GM23338 (cell line): ENCODE measurements around the gene MTPN. TPM values are rescaled to one million over a fixed set of nuclear protein-coding genes. Genes with fewer than 3 reads are reported as not detected.

ENCODE experiments used
- ATAC-seq: fragments of 200-7000 bp; cut with Tn5 transposase; 3 replicates; pipeline ENCODE4 v1.9.1; 2020
- DNase-seq: peaks from one replicate; pipeline ENCODE4 v3.0.0-alpha.2; 2015; ENCODE audit warnings: low spot score
- H2AFZ ChIP-seq: fragments of 200-600 bp; sonication (generic); 2 replicates; pipeline ENCODE4 v1.8.0; 2016; ENCODE audit warnings: antibody characterized with exemption, mild to moderate bottlenecking, moderate library complexity
- H3F3A ChIP-seq: fragments of 200-600 bp; sonication (generic); replicated peaks from 2 replicates; pipeline ENCODE4 v1.8.0; 2017; ENCODE audit warnings: antibody characterized with exemption, mixed run types, low read depth
- H3K27ac ChIP-seq: fragments of 200-600 bp; sonication (generic); 2 replicates; pipeline ENCODE4 v1.6.1; 2016; ENCODE audit warnings: low read depth
- H3K27me3 ChIP-seq: fragments of 200-600 bp; sonication (generic); 2 replicates; pipeline ENCODE4 v1.8.0; 2016; ENCODE audit warnings: mild to moderate bottlenecking, mixed run types, moderate library complexity; ENCODE audit not compliant: insufficient read depth
- H3K36me3 ChIP-seq: fragments of 200-600 bp; sonication (generic); 2 replicates; pipeline ENCODE4 v1.8.0; 2016; ENCODE audit warnings: mild to moderate bottlenecking; ENCODE audit not compliant: insufficient read depth
- H3K4me1 ChIP-seq: fragments of 200-600 bp; sonication (generic); 2 replicates; pipeline ENCODE4 v1.8.0; 2016; ENCODE audit warnings: mild to moderate bottlenecking, moderate library complexity; ENCODE audit not compliant: insufficient read depth
- H3K4me2 ChIP-seq: fragments of 200-600 bp; sonication (generic); 2 replicates; pipeline ENCODE4 v1.7.1; 2017; ENCODE audit warnings: mixed run types
- H3K4me3 ChIP-seq: fragments of 200-600 bp; sonication (generic); 2 replicates; pipeline ENCODE4 v1.6.1; 2016; ENCODE audit warnings: mixed run types
- H3K79me2 ChIP-seq: fragments of 200-600 bp; sonication (generic); replicated peaks from 2 replicates; pipeline ENCODE4 v1.8.0; 2017; ENCODE audit warnings: mild to moderate bottlenecking; ENCODE audit not compliant: insufficient read depth
- H3K9me2 ChIP-seq: fragments of 200-600 bp; sonication (generic); 2 replicates; pipeline ENCODE4 v1.8.0; 2017; ENCODE audit not compliant: insufficient read depth
- H4K20me1 ChIP-seq: fragments of 200-600 bp; sonication (generic); replicated peaks from 2 replicates; pipeline ENCODE4 v1.8.0; 2017; ENCODE audit warnings: mild to moderate bottlenecking; ENCODE audit not compliant: insufficient read depth
- H3K27ac Mint-ChIP-seq: 2 replicates; pipeline ENCODE4 v1.8.0; 2020; ENCODE audit warnings: inconsistent platforms, mild to moderate bottlenecking, moderate library complexity, mixed read lengths
- H3K27me3 Mint-ChIP-seq: 3 replicates; pipeline ENCODE4 v1.8.0; 2022; ENCODE audit warnings: low read depth, mild to moderate bottlenecking, moderate library complexity, mixed read lengths, inconsistent platforms; ENCODE audit not compliant: insufficient read depth, poor library complexity
- H3K36me3 Mint-ChIP-seq: 3 replicates; pipeline ENCODE4 v1.8.0; 2021; ENCODE audit warnings: low read depth, mild to moderate bottlenecking, inconsistent platforms, moderate library complexity, mixed read lengths
- H3K4me1 Mint-ChIP-seq: 3 replicates; pipeline ENCODE4 v1.8.0; 2020; ENCODE audit warnings: mild to moderate bottlenecking, inconsistent platforms, mixed read lengths
- H3K4me3 Mint-ChIP-seq: 3 replicates; pipeline ENCODE4 v1.8.0; 2021; ENCODE audit warnings: moderate library complexity, mild to moderate bottlenecking, inconsistent platforms, mixed read lengths
- H3K9me3 Mint-ChIP-seq: 3 replicates; pipeline ENCODE4 v1.8.0; 2020; ENCODE audit warnings: moderate library complexity, mild to moderate bottlenecking, inconsistent platforms, mixed read lengths
- CREB1 ChIP-seq: fragments of 250-450 bp; sonication (Bioruptor Pico); IDR thresholded peaks from 2 replicates; pipeline ENCODE4 v1.5.0; 2020; ENCODE audit warnings: low read depth, mild to moderate bottlenecking, moderate library complexity
- CTCF ChIP-seq, 2 experiments: fragments of 200-600 bp in 1 of 2; sonication (generic) in 1 of 2; conservative IDR thresholded peaks; 2 replicates each; pipeline versions ENCODE4 v1.5.1 to v1.6.1; 2016 to 2017; ENCODE audit warnings: antibody characterized with exemption in 2 of 2, low read depth in 2 of 2, mild to moderate bottlenecking in 2 of 2, moderate library complexity in 1 of 2
- ETS1 ChIP-seq: IDR thresholded peaks from 2 replicates; pipeline ENCODE4 v1.6.1; 2016; ENCODE audit warnings: antibody characterized with exemption
- EZH2 ChIP-seq: fragments of 200-600 bp; sonication (generic); IDR thresholded peaks from one replicate; pipeline ENCODE4 v1.8.0; 2017; ENCODE audit warnings: antibody characterized with exemption, mild to moderate bottlenecking, low read depth; ENCODE audit not compliant: unreplicated experiment
- EZH2phosphoT487 ChIP-seq: fragments of 200-600 bp; sonication (generic); IDR thresholded peaks from one replicate; pipeline ENCODE4 v1.8.1; 2018; ENCODE audit warnings: antibody characterized with exemption; ENCODE audit not compliant: unreplicated experiment
- JUNB ChIP-seq: IDR thresholded peaks from one replicate; pipeline ENCODE4 v1.6.1; 2016; ENCODE audit warnings: antibody characterized with exemption; ENCODE audit not compliant: unreplicated experiment
- NANOG ChIP-seq: IDR thresholded peaks from 2 replicates; pipeline ENCODE4 v1.6.1; 2016; ENCODE audit warnings: antibody characterized with exemption, borderline replicate concordance
- POLR2AphosphoS5 ChIP-seq: IDR thresholded peaks from 2 replicates; pipeline ENCODE4 v1.6.1; 2016; ENCODE audit warnings: antibody characterized with exemption, low read depth
- REST ChIP-seq: IDR thresholded peaks from one replicate; pipeline ENCODE4 v1.6.1; 2018; ENCODE audit warnings: antibody characterized with exemption; ENCODE audit not compliant: unreplicated experiment
- STAT1 ChIP-seq: IDR thresholded peaks from one replicate; pipeline ENCODE4 v1.6.1; 2016; ENCODE audit warnings: antibody characterized with exemption; ENCODE audit not compliant: unreplicated experiment
- ZNF114 ChIP-seq: fragments of 250-450 bp; sonication (Bioruptor Pico); IDR thresholded peaks from 2 replicates; pipeline ENCODE4 v1.5.0; 2020; ENCODE audit warnings: mild to moderate bottlenecking, moderate library complexity
- ZNF331 ChIP-seq: fragments of 250-450 bp; sonication (Bioruptor Pico); IDR thresholded peaks from 2 replicates; pipeline ENCODE4 v1.5.0; 2020; ENCODE audit warnings: low read depth, mild to moderate bottlenecking, moderate library complexity
- polyA plus RNA-seq: library from polyadenylated mRNA; unstranded; fragments of >200 nt; fragmentation: Nextera tagmentation; extraction: Ambion mirVana; gene quantifications from 2 replicates; pipeline ENCODE4 v1.2.1, GENCODE V29; 2016
- total RNA-seq: library from RNA; depleted of rRNA; stranded (reverse); fragments of >200 nt; shearing (Covaris generic); gene quantifications from 2 replicates; pipeline ENCODE4 v1.2.3, GENCODE V29; 2014

Gene MTPN
- total and polyA plus RNA-seq, 2 experiments from 2014 or later, result 87.7 to 90.3 TPM

GRCh38 chr7:135936497-135937217 is 40.5 kb downstream of the MTPN start (continued):
- TF ChIP-seq REST (no peak), ZNF331 (CRISPR knock-in tag) (no peak), EZH2phosphoT487 (no peak), CTCF (conservative IDR thresholded peaks at IDR 0.05; ENCODE audit: low read depth in 2 of 2) (no peak), STAT1 (no peak), ETS1 (no peak), ZNF114 (CRISPR knock-in tag) (no peak), NANOG (no peak), EZH2 (no peak), POLR2AphosphoS5 (no peak), CREB1 (CRISPR knock-in tag) (no peak)

GRCh38 chr7:135934651-135935050 is 42.5 kb downstream of the MTPN start:
- no peak overlapping the region for H3K4me3 Mint-ChIP-seq
- no peaks in the 10 kb centered on the region for H3K27me3 Mint-ChIP-seq
- TF ChIP-seq JUNB, result no peak
- Histone ChIP-seq H3K4me1 (peaks cover 17% of the 10 kb centered on the region), H4K20me1 (peaks cover 22% of the 10 kb centered on the region), H3F3A (no peaks in the 10 kb centered on the region), H3K4me2 (no peak overlapping the region), H3K36me3 (no peaks in the 10 kb centered on the region), H2AFZ (no peak overlapping the region), H3K79me2 (peaks cover 72% of the 10 kb centered on the region), H3K27ac (no peak overlapping the region), H3K4me3 (no peak overlapping the region), H3K27me3 (no peaks in the 10 kb centered on the region), H3K9me2 (peaks cover 6% of the 10 kb centered on the region; the same call in 1 of the 2 replicates)
- H3K4me1 Mint-ChIP-seq, result peaks cover 33% of the 10 kb centered on the region
- no peaks in the 10 kb centered on the region; the same call in 2 of the 3 replicates for H3K9me3 Mint-ChIP-seq
- H3K27ac Mint-ChIP-seq, result no peak overlapping the region
- peaks cover 2% of the 10 kb centered on the region; the same call in 2 of the 3 replicates for H3K36me3 Mint-ChIP-seq
- ATAC-seq, result no peak
- no peak for DNase-seq
